ENCODE measurements around the gene BCL2.
"Not testable (repeated sequence)": the region's sequence is repeated elsewhere in the genome, so short reads cannot be mapped to it uniquely, and the experiment has no call there.

The BCL2 gene

DNA sequence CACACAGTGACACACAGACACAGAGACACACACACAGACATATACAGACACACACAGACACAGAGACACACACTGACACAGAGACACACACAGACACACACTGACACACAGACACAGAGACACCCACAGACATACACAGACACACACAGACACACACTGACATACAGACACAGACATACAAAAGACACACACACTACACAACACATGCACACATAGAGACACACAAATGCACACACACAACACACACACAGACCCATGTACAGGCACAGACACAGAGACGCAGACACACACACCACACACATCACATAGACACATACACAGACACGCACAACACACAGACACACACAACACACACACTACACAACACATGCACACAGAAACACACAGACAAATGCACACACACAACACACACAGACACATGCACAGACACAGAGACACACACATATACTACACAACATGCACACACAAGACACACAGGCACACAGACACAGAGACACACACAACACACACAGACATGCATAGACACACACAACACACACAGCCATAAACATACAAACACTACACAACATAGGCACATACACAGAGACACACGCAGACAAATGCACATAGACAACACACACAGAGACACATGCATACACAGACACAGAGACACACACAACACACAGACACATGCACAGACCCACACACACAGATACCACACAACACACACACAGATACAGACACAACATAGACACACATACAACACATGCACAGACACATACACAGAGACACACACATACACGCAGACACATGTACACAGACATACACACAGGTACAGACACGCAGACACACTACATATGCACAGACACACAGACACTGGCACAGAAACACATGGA is 120.5 kb downstream of the BCL2 start:
- DNase-seq (ENCODE audit: low spot score): no peak

DNA sequence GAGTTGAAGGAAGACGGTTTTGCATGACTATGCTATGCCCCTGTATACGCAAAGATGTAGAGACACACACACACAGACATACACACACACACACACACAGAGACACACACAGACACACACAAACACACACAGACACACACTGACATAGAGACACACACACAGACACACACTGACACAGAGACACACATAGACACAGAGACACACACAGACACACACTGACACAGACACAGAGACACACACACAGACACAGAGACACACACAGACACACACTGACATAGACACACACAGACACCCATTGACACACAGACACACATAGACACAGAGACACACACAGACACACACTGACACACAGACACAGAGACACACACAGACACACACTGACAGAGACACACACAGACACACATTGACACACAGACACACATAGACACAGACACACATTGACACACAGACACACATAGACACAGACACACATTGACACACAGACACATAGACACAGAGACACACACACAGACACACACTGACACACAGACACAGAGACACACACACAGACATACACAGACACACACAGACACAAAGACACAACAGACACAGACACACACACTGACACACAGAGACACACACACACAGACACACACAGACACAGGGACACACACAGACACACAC is 121.3 kb downstream of the BCL2 start:
- DNase-seq (ENCODE audit: low spot score): no peak

- DNase-seq (ENCODE audit: low spot score): no peak
Measured at GRCh38 chr18:63197246-63197869, 122.2 kb downstream of the BCL2 start.

DNA sequence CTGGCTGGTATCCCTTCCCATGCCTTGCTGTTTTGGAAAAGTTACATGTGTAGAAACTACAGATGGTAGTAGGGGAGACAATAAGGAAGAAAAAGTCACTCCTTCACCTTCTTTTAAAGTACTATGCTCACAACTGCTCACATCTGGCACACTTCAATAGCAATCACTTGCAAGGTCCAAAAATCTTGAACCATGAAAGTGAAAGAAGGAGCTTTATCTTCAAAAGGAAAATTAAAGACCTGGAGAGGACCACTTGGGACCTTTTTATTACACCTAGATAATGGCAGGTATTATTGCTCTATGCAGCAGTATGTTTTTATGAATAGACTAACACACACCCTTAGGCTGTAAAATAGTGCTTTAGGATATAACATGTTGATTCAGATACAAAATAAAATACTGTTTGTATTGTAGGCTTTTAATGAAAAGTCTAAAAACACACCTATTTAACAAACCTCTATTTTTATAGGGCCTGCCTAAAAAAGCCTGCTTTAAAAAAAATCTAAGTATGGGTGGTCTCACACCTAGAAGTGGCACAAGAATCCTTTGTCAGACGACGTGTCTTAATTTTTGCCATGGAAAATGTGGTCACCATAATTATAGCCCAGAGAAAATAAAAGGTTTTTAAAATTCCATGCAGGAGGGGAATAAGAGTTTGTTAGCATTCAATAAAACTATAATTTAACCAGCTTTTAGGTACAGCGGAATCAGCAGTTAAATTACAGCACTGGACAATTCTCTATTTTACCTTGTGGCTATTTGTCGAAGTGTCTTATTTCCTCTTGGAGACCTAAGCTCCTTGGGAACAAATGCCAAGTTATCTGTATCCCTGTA is 124.0 kb downstream of the BCL2 start:
- no peak for DNase-seq (ENCODE audit: low spot score)

- DNase-seq (ENCODE audit: low spot score): no peak
Measured at GRCh38 chr18:63192885-63193349, 126.7 kb downstream of the BCL2 start.

GRCh38 chr18:63192126-63192884 is 127.3 kb downstream of the BCL2 start:
- DNase-seq (ENCODE audit: low spot score): no peak

DNA sequence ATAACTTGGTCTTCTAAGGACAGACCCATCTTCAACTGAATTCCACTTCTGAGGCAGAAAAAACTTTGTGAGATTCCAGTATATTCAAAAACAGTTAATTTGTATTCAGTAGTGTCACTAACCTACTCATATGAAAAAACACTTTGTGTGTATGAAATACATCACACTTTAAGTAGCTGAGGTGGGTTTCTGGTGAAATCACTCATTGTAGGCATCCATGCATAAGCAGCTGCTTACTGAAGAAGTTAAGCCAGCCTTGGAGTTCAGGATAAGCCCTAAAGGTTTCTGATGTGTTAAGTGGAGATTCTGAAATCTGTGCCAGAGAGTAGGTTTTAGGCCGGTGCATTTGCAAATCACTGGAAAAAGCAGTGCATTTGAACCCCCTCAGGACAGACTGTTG is 128.2 kb downstream of the BCL2 start:
- DNase-seq (ENCODE audit: low spot score): no peak

- DNase-seq (ENCODE audit: low spot score): not testable (repeated sequence)
Measured at GRCh38 chr18:63190838-63191237, 128.7 kb downstream of the BCL2 start.

DNA sequence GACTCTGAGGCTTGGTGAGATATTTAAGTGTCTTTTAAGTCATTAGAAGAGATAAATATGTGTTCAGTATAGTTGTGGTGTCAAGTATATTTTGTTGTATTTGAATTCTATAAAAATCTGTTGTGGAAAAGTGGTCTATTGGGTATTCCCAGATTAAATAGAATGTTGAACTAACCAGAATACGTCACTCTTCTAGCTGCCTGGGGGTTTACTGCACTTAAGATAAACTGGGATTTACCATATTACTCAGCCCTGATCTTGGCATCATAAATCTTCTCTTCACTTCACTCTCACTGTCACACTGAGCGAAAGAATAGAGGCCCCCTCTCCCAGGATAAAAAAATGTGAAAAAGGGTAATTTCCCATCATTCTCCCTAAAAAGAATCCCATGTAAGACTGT is 129.8 kb downstream of the BCL2 start:
- DNase-seq (ENCODE audit: low spot score): no peak

- no peak for DNase-seq (ENCODE audit: low spot score)
Measured at GRCh38 chr18:63189041-63189440, 130.5 kb downstream of the BCL2 start.

DNA sequence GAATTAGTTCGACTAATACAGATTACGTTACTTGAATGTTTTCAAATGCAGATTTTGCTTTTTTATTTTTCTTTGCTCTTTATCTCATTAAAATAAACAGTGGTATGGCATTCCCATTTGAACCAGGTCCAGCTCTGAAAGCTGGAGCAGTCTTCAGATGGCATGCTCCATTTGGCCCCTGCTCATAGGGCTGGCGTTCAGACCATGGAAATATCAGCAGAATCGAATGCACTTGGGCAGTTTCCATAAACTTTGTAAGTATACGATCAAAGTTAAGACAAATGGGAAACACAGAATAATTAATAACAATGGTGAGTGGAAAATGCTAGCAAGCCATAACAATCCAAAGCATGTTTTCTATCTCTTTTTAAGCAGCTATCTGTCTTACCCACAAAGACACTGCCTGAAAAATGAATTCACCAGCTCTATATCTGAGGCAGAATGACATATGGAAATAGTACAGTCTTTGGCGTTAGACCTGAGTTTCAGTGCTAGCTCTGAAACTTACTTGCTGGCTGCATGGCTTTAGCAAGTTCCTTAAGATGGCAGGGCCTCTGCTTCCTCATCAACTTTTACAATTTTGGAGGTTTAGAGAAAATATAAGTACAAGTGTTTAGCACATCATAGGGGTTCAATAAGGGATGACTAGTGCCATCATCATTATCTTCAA is 131.6 kb downstream of the BCL2 start:
- no peak for DNase-seq (ENCODE audit: low spot score)

DNA sequence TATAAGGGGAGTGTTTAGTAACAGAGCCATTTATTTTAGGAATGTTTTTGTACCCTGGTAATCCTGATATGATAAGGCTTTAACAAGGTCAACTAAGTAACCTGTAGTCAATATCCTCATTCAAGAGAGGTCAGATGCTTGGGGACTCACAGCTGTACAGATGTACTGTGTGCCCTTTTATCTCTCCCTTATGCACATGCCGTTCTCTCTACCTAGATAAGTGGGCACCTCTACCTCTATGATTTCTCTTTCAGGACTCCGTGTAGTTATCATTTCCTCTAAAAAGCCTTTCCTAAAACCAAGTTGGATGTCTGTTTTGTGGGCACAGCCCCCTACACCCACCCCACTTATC is 132.4 kb downstream of the BCL2 start:
- DNase-seq (ENCODE audit: low spot score): no peak

GRCh38 chr18:63186520-63187222 is 132.9 kb downstream of the BCL2 start:
- DNase-seq (ENCODE audit: low spot score): no peak

DNA sequence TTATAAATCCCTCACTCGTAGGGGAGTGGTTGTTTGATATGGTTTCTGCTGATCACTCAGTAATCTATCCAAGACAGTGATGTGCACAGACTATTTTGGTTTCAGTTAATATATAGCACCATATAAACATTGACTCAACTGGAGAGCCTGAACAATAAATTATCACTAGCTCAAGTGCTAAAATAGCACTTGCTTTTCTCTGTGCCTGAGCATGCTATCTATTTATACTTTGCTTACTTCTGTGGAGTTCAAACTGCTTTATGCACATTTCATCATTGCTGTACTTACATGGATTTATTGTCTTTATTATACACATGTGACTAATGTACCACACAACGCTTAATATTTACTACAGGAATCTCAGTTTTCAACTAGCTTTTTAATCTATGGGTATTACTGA is 133.6 kb downstream of the BCL2 start:
- DNase-seq (ENCODE audit: low spot score): no peak

GRCh38 chr18:63183952-63184770 is 135.4 kb downstream of the BCL2 start:
- no peak for DNase-seq (ENCODE audit: low spot score)

- no peak for DNase-seq (ENCODE audit: low spot score)
Measured at GRCh38 chr18:63183378-63183777, 136.2 kb downstream of the BCL2 start.

DNA sequence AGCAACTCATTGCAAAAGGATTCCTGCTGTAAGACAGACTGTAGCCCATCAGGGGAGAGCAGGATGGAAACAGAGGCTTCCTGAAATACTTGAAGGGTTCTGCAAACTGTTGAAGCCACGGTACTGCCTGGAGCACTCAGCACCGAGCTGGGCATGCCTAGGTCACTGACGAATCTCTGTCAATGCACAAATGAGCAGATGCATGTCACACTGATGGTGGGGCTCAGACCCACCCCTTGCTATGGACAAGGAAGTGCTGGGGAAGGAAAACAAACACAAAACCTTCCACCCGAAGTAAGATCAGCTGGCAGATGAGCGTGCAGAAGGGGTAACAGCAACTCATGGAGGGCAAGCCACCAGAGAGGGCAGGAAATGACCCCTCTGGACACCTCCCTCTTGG is 136.7 kb downstream of the BCL2 start:
- no peak for DNase-seq (ENCODE audit: low spot score)

DNA sequence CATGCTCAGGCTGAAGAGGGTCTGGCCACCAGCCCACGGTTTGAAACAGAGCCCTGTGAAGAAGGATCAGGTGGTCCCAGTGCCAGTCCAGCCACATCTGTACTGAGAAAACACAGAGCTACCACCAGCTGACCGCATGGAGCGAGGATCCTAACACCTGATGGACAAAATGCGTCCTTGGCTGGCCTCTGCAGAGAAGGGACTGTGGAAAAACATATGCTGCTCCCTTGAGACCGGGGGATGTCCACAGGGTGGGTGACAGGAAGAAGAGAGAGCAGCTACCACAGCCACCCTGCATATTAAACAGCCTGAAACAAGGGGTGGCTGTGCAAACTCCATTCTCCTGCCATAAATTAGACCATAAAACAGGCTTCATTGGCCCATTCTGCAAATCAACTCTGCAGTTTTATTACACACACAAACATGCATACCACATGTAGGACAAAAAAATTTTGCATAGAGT is 137.2 kb downstream of the BCL2 start:
- no peak for DNase-seq (ENCODE audit: low spot score)

DNA sequence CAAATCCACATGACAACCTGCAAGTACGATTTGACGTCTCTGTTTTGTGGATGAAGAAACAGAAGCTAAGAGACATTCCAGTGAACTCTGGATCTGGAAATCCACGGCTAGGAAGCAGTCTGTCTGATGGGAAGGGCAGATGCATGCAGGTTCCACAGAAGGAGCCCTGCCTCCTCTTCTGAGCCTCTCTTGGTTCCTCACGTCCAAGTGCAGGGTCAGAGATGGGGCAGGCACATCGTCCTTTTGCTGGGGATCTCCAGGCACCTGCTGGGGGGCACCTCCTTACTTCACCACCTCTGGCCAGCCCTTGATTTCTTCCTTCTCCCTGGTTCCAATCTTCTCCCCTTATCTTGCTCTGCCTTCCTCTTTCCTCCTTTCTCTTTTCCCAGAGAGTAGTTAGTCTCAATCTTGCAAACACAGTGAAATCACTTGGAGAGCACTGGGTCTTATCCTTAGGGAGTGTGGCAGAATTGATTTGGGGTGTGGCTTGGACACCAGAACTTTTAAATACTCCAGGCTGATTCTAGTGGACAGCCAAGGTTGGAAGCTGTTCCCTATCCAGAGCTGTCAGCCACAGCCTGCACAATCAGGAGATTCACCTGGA is 137.8 kb downstream of the BCL2 start:
- DNase-seq (ENCODE audit: low spot score): no peak

All from putamen (tissue), 1 donor.